HepG2 (cell line): Measurements from ENCODE around the gene DIS3L2. TPM values are rescaled to one million over a fixed set of nuclear protein-coding genes. Genes with fewer than 3 reads are reported as not detected.

Experiments used
- ATAC-seq: fragments of 200-7000 bp; cut with Tn5 transposase; 3 replicates; pipeline ENCODE4 v1.9.1; 2020; ENCODE audit warnings: mild to moderate bottlenecking, moderate library complexity
- BruUV-seq: library from RNA; stranded (reverse); fragments of 400-500 nt; replicated peaks from 2 replicates; lab custom pipeline; 2021; lab: Mats Ljungman, UMichigan
- CTCF ChIA-PET: fragments of 300-600 bp; formaldehyde crosslinking; extraction: SDS; loops from one replicate; lab custom pipeline; 2021; ENCODE audit warnings: low total read pairs, inconsistent platforms, low intra/inter-chr PET ratio; lab: Yijun Ruan, JAX
- POLR2A ChIA-PET: fragments of 350-600 bp; sonication (Branson Sonifier 250); formaldehyde crosslinking; loops from one replicate; lab custom pipeline; 2020; ENCODE audit warnings: antibody characterized with exemption, inconsistent platforms; lab: Yijun Ruan, JAX
- DNase-seq: peaks from one replicate; pipeline ENCODE4 v3.0.0-alpha.2; 2015; ENCODE audit warnings: low spot score
- FAIRE-seq: peaks from 3 replicates; lab custom pipeline; 2011; peaks lifted over from hg19 to GRCh38; lab: Jason Lieb, UNC
- H2AFZ ChIP-seq: one replicate; pipeline ENCODE4 v1.6.1; 2011; ENCODE audit warnings: low read length, inconsistent platforms
- H3K27ac ChIP-seq: fragments of 300-600 bp; 3 replicates; pipeline ENCODE4 v1.8.0; 2011; ENCODE audit warnings: mixed run types, mild to moderate bottlenecking, mixed read lengths, low read length, inconsistent platforms; ENCODE audit not compliant: insufficient read depth; ENCODE audit errors: extremely low read length
- H3K27me3 ChIP-seq, 2 experiments: fragments of 200-600 bp in 1 of 2; 2 replicates in 1 of 2; 3 replicates in 1 of 2; pipeline versions ENCODE4 v1.6.0 to v1.8.0; 2011; ENCODE audit warnings: low read length in 2 of 2, mild to moderate bottlenecking in 2 of 2, moderate library complexity in 2 of 2, inconsistent platforms in 1 of 2; ENCODE audit not compliant: insufficient read depth in 2 of 2, control insufficient read depth in 1 of 2
- H3K36me3 ChIP-seq, 2 experiments: fragments of 200-600 bp in 1 of 2; replicated peaks in 1 of 2; 2 replicates in 1 of 2; 3 replicates in 1 of 2; pipeline versions ENCODE4 v1.5.1 to v1.8.0; 2011; ENCODE audit warnings: low read length in 2 of 2, inconsistent platforms in 1 of 2; ENCODE audit not compliant: insufficient read depth in 2 of 2, control insufficient read depth in 1 of 2
- H3K4me1 ChIP-seq: 2 replicates; pipeline ENCODE4 v1.5.1; 2012; ENCODE audit warnings: low read length, inconsistent platforms; ENCODE audit not compliant: insufficient read depth
- H3K4me2 ChIP-seq: 2 replicates; pipeline ENCODE4 v1.6.0; 2011; ENCODE audit warnings: low read depth, low read length, inconsistent platforms
- H3K4me3 ChIP-seq, 3 experiments: fragments of 200-600 bp in 1 of 3; sonication (generic), shearing (Covaris generic) in 1 of 3; replicated peaks in 1 of 3; 2 replicates each; pipeline ENCODE4 v1.5.1; 2011 to 2016; ENCODE audit warnings: low read length in 3 of 3, inconsistent platforms in 2 of 3, low read depth in 2 of 3, mild to moderate bottlenecking in 2 of 3, control low read depth in 1 of 3, mixed read lengths in 1 of 3; ENCODE audit not compliant: insufficient read depth in 1 of 3
- H3K79me2 ChIP-seq: one replicate; pipeline ENCODE4 v1.6.1; 2011; ENCODE audit warnings: low read length, inconsistent platforms; ENCODE audit not compliant: insufficient read depth
- H3K9ac ChIP-seq: 2 replicates; pipeline ENCODE4 v1.6.0; 2011; ENCODE audit warnings: mild to moderate bottlenecking, low read depth, low read length, inconsistent platforms; ENCODE audit not compliant: insufficient read depth
- H3K9me3 ChIP-seq: 2 replicates; pipeline ENCODE4 v1.5.1; 2012; ENCODE audit warnings: mild to moderate bottlenecking, low read length
- H4K20me1 ChIP-seq: 2 replicates; pipeline ENCODE4 v1.6.0; 2011; ENCODE audit warnings: inconsistent platforms, mild to moderate bottlenecking, low read length, moderate library complexity; ENCODE audit not compliant: insufficient read depth
- CAMTA2 ChIP-seq: sonication (generic); formaldehyde crosslinking; IDR thresholded peaks from 2 replicates; pipeline ENCODE4 v1.4.0; 2020; ENCODE audit warnings: mild to moderate bottlenecking, missing genetic modification reagents, borderline replicate concordance
- HIVEP1 ChIP-seq: sonication (generic); formaldehyde crosslinking; IDR thresholded peaks from 2 replicates; pipeline ENCODE4 v1.4.0; 2020; ENCODE audit warnings: mild to moderate bottlenecking, missing genetic modification reagents
- NCOA2 ChIP-seq: sonication (generic); formaldehyde crosslinking; IDR thresholded peaks from 2 replicates; pipeline ENCODE4 v1.8.0; 2022; ENCODE audit warnings: inconsistent platforms
- POLR2A ChIP-seq, 2 experiments: IDR thresholded peaks; 2 replicates each; pipeline ENCODE4 v1.6.1; 2011; ENCODE audit warnings: low read depth in 2 of 2, low read length in 2 of 2, mild to moderate bottlenecking in 1 of 2, moderate library complexity in 1 of 2; ENCODE audit not compliant: insufficient read depth in 1 of 2
- RARG ChIP-seq: sonication (generic); formaldehyde crosslinking; IDR thresholded peaks from 2 replicates; pipeline ENCODE4 v1.4.0; 2020; ENCODE audit warnings: low read depth, mild to moderate bottlenecking, missing genetic modification reagents
- XRCC5 ChIP-seq: fragments of 200-400 bp; formaldehyde crosslinking; optimal IDR thresholded peaks from 2 replicates; pipeline ENCODE3; 2017; ENCODE audit warnings: mild to moderate bottlenecking, low read length
- ZBTB20 ChIP-seq: sonication (generic); formaldehyde crosslinking; IDR thresholded peaks from 2 replicates; pipeline ENCODE4 v1.8.1; 2023; ENCODE audit warnings: missing genetic modification reagents, low read depth, mild to moderate bottlenecking, borderline replicate concordance
- ZIK1 ChIP-seq: sonication (generic); formaldehyde crosslinking; IDR thresholded peaks from 2 replicates; pipeline ENCODE4 v1.5.0; 2020; ENCODE audit warnings: mild to moderate bottlenecking, low read depth, missing genetic modification reagents, borderline replicate concordance
- ZNF343 ChIP-seq: sonication (generic); formaldehyde crosslinking; IDR thresholded peaks from 2 replicates; pipeline ENCODE4 v1.4.0; 2020; ENCODE audit warnings: mild to moderate bottlenecking, missing genetic modification reagents
- ZNF510 ChIP-seq: sonication (generic); formaldehyde crosslinking; IDR thresholded peaks from 2 replicates; pipeline ENCODE4 v1.4.0; 2020; ENCODE audit warnings: low read depth, mild to moderate bottlenecking, missing genetic modification reagents
- ZNF550 ChIP-seq: sonication (generic); formaldehyde crosslinking; IDR thresholded peaks from 2 replicates; pipeline ENCODE4 v1.4.0; 2020; ENCODE audit warnings: mild to moderate bottlenecking, missing genetic modification reagents, borderline replicate concordance
- ZNF816 ChIP-seq: sonication (generic); formaldehyde crosslinking; IDR thresholded peaks from 2 replicates; pipeline ENCODE4 v1.8.0; 2022; ENCODE audit warnings: missing genetic modification reagents, mild to moderate bottlenecking, borderline replicate concordance
- ZSCAN12 ChIP-seq: sonication (generic); formaldehyde crosslinking; IDR thresholded peaks from 2 replicates; pipeline ENCODE4 v1.9.0; 2021; ENCODE audit warnings: mild to moderate bottlenecking, missing genetic modification reagents
- WGBS: methylation state at CpG from one replicate; pipeline ENCODE4 v1.1.6; 2017; ENCODE audit warnings: low lambda C conversion rate; 5-methylcytosine and 5-hydroxymethylcytosine counted together
- in situ Hi-C: cut with HindIII; loops from 2 replicates; pipeline ENCODE4 v1.10.0; 2017; ENCODE audit warnings: low pct_unique_long_range_greater_than_20kb; ENCODE audit not compliant: extremely low pct_ligation_motif_present
- intact Hi-C: fragments of 100-400 bp; cut with micrococcal nuclease; formaldehyde crosslinking; loops from one replicate; pipeline ENCODE4 v1.10.0; 2022; ENCODE audit not compliant: unreplicated experiment
- polyA plus RNA-seq, 8 experiments: library from polyadenylated mRNA; depleted of rRNA in 3 of 8; stranded (reverse) in 7 of 8; unstranded in 1 of 8; fragments of >200 nt; fragmentation: Illumina TruSeq in 4 of 8; extraction: Trizol in 4 of 8; gene quantifications; 2 replicates each; pipeline versions ENCODE4 v1.2.1 to v1.2.3, GENCODE V29; 2011 to 2016; ENCODE audit warnings: low read depth in 4 of 8, missing spikeins in 1 of 8, mixed read lengths in 1 of 8; ENCODE audit not compliant: insufficient read depth in 1 of 8
- total RNA-seq, 5 experiments: library from RNA; depleted of rRNA; stranded (reverse); fragments of >200 nt; fragmentation: Illumina TruSeq; extraction: Trizol; gene quantifications; 2 replicates each; pipeline ENCODE4 v1.2.3, GENCODE V29; 2016; ENCODE audit warnings: low read depth in 1 of 5
- TF ChIP-seq, protein P1 (sequence below): sonication (generic); formaldehyde crosslinking; IDR thresholded peaks from 2 replicates; pipeline ENCODE4 v1.5.1; 2020; ENCODE audit warnings: mild to moderate bottlenecking, missing genetic modification reagents, moderate library complexity
- TF ChIP-seq, protein P2 (sequence below): sonication (generic); formaldehyde crosslinking; IDR thresholded peaks from 2 replicates; pipeline ENCODE4 v1.8.0; 2022; ENCODE audit warnings: mild to moderate bottlenecking, missing genetic modification reagents, moderate library complexity
- TF ChIP-seq, protein P3 (sequence below): sonication (generic); formaldehyde crosslinking; IDR thresholded peaks from 2 replicates; pipeline ENCODE4 v1.5.1; 2020; ENCODE audit warnings: missing genetic modification reagents, mild to moderate bottlenecking, borderline replicate concordance

Gene DIS3L2
- total and polyA plus RNA-seq, 2 of the 13 experiments (the other 11 are each of a cell fraction or from before 2014, with no cell fraction given), result 7.0 to 23.9 TPM

DNA sequence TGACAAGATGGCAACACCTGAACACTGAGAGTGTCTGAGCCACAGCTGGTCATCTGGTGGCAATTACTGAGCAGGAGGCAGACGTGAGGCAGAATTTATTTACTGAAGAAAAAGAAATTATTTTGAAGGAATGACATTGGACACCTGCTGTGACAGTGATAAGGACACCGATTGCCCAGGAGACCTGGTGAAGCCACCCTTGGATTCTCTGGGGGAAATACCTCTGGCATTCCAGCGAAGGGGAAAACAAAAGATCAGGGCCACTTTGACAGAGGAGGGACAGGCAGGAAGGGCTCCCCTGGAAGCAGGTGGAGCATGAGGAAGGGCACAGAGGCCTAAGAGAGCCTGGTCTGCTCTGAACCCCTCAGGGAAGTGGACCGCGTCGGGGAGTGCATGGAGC is 331.7 kb downstream of the DIS3L2 start (continued):
- TF ChIP-seq, protein P1, sequence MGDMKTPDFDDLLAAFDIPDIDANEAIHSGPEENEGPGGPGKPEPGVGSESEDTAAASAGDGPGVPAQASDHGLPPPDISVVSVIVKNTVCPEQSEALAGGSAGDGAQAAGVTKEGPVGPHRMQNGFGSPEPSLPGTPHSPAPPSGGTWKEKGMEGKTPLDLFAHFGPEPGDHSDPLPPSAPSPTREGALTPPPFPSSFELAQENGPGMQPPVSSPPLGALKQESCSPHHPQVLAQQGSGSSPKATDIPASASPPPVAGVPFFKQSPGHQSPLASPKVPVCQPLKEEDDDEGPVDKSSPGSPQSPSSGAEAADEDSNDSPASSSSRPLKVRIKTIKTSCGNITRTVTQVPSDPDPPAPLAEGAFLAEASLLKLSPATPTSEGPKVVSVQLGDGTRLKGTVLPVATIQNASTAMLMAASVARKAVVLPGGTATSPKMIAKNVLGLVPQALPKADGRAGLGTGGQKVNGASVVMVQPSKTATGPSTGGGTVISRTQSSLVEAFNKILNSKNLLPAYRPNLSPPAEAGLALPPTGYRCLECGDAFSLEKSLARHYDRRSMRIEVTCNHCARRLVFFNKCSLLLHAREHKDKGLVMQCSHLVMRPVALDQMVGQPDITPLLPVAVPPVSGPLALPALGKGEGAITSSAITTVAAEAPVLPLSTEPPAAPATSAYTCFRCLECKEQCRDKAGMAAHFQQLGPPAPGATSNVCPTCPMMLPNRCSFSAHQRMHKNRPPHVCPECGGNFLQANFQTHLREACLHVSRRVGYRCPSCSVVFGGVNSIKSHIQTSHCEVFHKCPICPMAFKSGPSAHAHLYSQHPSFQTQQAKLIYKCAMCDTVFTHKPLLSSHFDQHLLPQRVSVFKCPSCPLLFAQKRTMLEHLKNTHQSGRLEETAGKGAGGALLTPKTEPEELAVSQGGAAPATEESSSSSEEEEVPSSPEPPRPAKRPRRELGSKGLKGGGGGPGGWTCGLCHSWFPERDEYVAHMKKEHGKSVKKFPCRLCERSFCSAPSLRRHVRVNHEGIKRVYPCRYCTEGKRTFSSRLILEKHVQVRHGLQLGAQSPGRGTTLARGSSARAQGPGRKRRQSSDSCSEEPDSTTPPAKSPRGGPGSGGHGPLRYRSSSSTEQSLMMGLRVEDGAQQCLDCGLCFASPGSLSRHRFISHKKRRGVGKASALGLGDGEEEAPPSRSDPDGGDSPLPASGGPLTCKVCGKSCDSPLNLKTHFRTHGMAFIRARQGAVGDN (CRISPR knock-in tag), result no peak
- TF ChIP-seq HIVEP1 (CRISPR knock-in tag) (no peak), ZNF343 (CRISPR knock-in tag) (no peak), XRCC5 (no peak), CAMTA2 (no peak), ZSCAN12 (CRISPR knock-in tag) (no peak), RARG (no peak)
- TF ChIP-seq, protein P2, sequence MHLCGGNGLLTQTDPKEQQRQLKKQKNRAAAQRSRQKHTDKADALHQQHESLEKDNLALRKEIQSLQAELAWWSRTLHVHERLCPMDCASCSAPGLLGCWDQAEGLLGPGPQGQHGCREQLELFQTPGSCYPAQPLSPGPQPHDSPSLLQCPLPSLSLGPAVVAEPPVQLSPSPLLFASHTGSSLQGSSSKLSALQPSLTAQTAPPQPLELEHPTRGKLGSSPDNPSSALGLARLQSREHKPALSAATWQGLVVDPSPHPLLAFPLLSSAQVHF (CRISPR knock-in tag), result no peak

DNA sequence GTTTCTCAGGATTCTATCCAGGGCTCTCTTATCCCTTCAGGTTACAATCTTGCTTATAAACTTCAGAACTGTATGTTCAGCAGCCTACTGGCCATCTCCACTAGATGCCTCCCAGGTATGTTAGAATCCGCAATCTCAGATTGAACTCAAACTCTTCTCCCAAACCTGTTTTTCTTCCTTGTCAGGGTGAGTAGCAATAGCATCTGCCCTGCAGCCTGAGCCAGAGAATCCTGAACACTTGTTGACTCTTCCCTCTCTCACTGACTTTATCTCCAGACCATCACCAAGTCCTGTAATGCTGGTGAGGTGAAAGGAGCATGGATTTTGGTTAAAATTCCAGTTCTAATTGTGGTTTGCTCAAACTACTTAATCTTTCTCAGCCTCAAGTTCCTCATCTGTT is 334.5 kb downstream of the DIS3L2 start:
- H3K4me1 ChIP-seq, result peaks cover 14% of the 10 kb centered on the region
- in situ Hi-C loops, result no loop called here
- H3K9me3 ChIP-seq, result no peaks in the 10 kb centered on the region
- ATAC-seq, result no peak
- no peaks in the 10 kb centered on the region for H4K20me1 ChIP-seq
- H3K79me2 ChIP-seq, result no peaks in the 10 kb centered on the region
- no peak overlapping the region for H2AFZ ChIP-seq
- no peak for TF ChIP-seq ZNF550 (CRISPR knock-in tag)
- TF ChIP-seq ZIK1 (CRISPR knock-in tag), result no peak
- TF ChIP-seq ZBTB20 (CRISPR knock-in tag), result no peak
- TF ChIP-seq ZNF510 (CRISPR knock-in tag), result no peak
- no peak for TF ChIP-seq ZNF816
- no peak for TF ChIP-seq POLR2A (IDR thresholded peaks at IDR 0.05; ENCODE audit: insufficient read depth in 1 of 2, low read depth in 2 of 2, low read length in 2 of 2)
- TF ChIP-seq, protein P3, sequence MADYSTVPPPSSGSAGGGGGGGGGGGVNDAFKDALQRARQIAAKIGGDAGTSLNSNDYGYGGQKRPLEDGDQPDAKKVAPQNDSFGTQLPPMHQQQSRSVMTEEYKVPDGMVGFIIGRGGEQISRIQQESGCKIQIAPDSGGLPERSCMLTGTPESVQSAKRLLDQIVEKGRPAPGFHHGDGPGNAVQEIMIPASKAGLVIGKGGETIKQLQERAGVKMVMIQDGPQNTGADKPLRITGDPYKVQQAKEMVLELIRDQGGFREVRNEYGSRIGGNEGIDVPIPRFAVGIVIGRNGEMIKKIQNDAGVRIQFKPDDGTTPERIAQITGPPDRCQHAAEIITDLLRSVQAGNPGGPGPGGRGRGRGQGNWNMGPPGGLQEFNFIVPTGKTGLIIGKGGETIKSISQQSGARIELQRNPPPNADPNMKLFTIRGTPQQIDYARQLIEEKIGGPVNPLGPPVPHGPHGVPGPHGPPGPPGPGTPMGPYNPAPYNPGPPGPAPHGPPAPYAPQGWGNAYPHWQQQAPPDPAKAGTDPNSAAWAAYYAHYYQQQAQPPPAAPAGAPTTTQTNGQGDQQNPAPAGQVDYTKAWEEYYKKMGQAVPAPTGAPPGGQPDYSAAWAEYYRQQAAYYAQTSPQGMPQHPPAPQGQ (CRISPR knock-in tag), result no peak
- TF ChIP-seq NCOA2 (CRISPR knock-in tag), result no peak
- no peak for DNase-seq
- no peak overlapping the region for H3K27ac ChIP-seq
- no peak overlapping the region for H3K4me2 ChIP-seq
- BruUV-seq, result no TSS peak
- intact Hi-C loops, result no loop called here
- peaks cover 1 to 4% of the 10 kb centered on the region in 2 experiments; a peak in 2 of 5 replicates for H3K36me3 ChIP-seq
- 91% methylated on average over 1 of the region's 1 CpG for WGBS
- no peak for FAIRE-seq
- no peak overlapping the region for H3K9ac ChIP-seq
- no peaks in the 10 kb centered on the region for H3K27me3 ChIP-seq
- no peak overlapping the region for H3K4me3 ChIP-seq
- POLR2A ChIA-PET, result no interaction called here
- CTCF ChIA-PET, result no interaction called here
